Adipose tissue (tissue), 3 donors: ENCODE results near the gene LAMB4. TPM values are rescaled to one million over a fixed set of nuclear protein-coding genes. Genes with fewer than 3 reads are reported as not detected.

Experiments
- H3K27ac ChIP-seq: one replicate; pipeline ENCODE4 v1.5.1; 2013; ENCODE audit warnings: low read depth, low read length
- WGBS, 3 donors: extraction: QIAGEN DNeasy Blood & Tissue Kit; methylation state at CpG; one replicate each; pipeline ENCODE4 v1.1.7; 2013; 5-methylcytosine and 5-hydroxymethylcytosine counted together
- polyA plus RNA-seq, 3 donors: library from polyadenylated mRNA; stranded (reverse); fragments of 200-250 nt; gene quantifications; one replicate each; pipeline ENCODE4 v1.2.3, GENCODE V29; 2013
- donor health status: healthy with polysubstance abuse.
- donor health status: Bipolar disorder and iron deficiency.
- donor health status: healthy.

Gene LAMB4
- polyA plus RNA-seq, 3 donors: 0.13 to 0.17 TPM; not detected in 1

DNA sequence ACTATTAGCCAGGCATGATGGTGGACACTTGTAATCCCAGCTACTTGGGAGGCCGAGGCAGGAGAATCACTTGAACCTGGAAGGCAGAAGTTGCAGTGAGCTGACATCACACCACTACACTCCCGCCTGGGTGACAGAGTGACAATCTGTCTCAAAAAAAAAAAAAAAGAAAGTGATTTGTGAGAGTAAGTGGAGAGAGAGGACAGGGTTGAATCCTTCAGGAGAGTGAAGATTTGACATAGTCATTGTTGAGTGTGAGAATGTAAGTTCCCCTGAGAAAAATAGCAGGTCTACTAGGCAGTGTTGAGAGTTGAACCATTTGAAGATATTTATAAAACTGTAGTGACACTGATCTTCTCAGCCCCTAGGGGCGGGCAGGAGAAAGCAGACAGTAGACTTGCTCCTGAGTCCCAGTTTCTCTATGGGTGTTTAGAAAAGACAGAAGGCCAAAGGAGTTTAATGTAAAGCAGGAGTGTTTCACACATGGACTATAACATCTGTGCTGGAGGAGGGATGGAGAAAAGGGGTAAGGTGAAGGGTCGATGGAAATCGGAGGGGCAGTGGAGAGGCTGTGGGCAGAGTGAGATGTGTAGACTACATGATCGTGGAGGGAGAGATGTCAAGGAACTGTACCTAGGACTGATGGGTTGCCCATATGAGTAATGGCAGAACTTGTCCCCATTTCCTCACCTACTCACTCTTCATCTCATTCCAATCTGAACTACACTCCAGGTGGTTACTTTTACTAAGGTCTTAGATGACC, 13.7 kb upstream of the LAMB4 start:
- 91 to 94% (median 93%) methylated on average over 6 of the region's 6 CpGs for WGBS, 3 donors
- no peak overlapping the region for H3K27ac ChIP-seq

GRCh38 chr7:108142675-108143259, 12.6 kb upstream of the LAMB4 start:
- no peak overlapping the region for H3K27ac ChIP-seq
- 77 to 94% (median 91%) methylated on average over 6 of the region's 6 CpGs for WGBS, 3 donors

DNA sequence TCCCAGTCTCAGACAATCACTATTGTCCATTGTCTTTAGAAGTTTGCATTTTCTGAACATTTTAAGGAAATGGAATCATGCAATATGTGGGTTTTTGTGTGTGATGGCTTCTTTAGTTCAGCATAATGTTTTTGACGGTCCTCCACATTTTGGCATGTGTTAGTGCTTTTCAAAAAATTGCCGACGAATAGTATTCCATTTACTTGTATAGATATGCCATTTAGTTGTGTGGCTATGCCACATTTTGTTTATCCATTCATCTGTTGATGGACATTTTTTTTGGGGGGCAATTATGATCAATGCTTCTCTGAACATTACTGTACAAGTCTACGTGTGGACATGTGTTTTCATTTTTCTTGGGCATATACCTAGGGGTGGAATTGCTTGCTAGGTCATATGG, 12.0 kb upstream of the LAMB4 start:
- WGBS, 3 donors: 89 to 95% (median 90%) methylated on average over 4 of the region's 4 CpGs
- no peak overlapping the region for H3K27ac ChIP-seq

DNA sequence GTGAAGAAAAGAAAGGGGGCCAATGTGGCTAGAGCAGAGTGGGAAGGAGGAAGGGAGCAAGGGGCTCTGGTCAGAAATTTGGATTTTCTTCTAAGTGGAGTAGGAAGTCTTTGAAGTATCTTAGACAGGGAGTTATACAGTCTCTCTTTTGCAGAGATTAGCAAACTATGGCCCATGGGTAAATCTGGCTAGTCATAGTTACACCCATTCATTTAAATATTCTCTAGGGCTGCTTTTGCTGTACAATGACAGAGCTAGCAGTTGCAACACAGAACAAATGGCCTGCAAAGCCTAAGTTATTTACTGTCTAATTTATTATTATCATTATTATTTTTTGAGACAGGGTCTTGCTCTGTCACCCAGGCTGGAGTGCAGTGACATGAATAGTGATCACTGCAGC, 10.5 kb upstream of the LAMB4 start:
- no peak overlapping the region for H3K27ac ChIP-seq

DNA sequence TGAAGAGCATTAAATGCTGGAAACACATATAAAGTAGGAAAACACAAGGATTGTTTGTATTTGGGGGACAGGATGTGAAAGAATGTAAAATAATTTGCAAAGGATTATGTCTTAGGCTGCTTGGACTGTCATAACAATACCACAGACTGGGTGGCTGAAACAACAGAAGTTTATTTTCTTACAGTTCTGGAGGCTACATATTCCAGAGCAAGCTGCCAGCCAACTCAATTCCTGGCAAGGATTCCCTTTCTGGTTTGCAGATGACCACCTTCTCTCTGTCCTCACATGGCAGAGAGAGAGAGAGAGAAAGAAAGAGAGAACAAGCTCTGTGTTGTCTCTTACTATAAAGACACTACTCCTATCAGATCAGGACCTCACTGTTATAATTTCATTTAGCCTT, 8.8 kb upstream of the LAMB4 start:
- no peak overlapping the region for H3K27ac ChIP-seq

- 65 to 94% (median 94%) methylated on average over 4 of the region's 4 CpGs for WGBS, 3 donors
- H3K27ac ChIP-seq: no peak overlapping the region
These were observed 7.8 kb upstream of the LAMB4 start for GRCh38 chr7:108137993-108138392.

GRCh38 chr7:108137040-108137439, 6.9 kb upstream of the LAMB4 start:
- H3K27ac ChIP-seq: no peak overlapping the region
- WGBS, 3 donors: 82 to 96% (median 94%) methylated on average over 3 of the region's 3 CpGs

DNA sequence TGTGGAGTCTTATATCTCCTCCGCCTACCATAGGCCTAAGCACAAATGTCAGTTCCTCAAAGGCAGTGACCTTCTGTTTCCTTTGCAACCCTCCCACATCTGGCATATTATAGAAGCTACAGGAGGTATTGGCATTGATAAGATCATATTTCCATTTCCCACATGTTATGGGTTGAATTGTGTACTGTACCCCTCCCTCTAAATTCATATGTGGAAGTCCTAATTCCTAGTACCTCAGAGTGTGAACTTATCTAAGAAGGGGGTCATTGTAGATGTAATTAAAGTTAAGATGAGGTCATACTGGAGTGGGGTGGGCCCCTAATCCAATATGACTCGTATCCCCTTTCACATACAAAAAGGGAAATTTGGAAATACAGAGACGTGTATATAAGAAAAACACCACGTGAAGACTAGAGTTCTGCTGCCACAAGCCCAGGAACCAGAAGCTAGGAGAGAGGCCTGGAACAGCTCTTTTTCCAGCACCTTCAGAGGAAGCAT, 6.1 kb upstream of the LAMB4 start:
- H3K27ac ChIP-seq: no peak overlapping the region
- 60 to 84% (median 62%) methylated on average over 4 of the region's 4 CpGs for WGBS, 3 donors

GRCh38 chr7:108135446-108136190, 5.5 kb upstream of the LAMB4 start:
- H3K27ac ChIP-seq: no peak overlapping the region
- 63 to 86% (median 64%) methylated on average over 7 of the region's 7 CpGs for WGBS, 3 donors

DNA sequence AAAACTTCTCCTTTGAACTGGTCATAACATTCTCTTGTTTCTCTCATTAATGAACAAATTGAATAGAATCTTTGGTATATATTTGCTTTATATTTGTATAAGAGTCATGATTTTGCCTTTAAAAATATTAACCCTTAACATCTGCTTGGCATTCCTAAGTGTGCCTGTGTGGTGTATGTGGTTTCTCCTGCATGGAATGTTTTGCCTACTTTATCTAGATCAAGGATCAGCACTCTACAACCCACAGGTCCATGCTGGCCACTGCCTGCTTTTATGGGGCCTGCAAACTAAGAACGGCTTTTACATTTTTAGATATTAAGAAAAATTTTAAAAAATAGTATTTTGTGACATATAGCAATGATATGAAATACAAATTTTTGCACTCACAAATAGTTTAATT, 4.3 kb upstream of the LAMB4 start:
- WGBS, 3 donors: 94 to 96% (median 94%) methylated on average over 1 of the region's 1 CpG
- no peak overlapping the region for H3K27ac ChIP-seq

DNA sequence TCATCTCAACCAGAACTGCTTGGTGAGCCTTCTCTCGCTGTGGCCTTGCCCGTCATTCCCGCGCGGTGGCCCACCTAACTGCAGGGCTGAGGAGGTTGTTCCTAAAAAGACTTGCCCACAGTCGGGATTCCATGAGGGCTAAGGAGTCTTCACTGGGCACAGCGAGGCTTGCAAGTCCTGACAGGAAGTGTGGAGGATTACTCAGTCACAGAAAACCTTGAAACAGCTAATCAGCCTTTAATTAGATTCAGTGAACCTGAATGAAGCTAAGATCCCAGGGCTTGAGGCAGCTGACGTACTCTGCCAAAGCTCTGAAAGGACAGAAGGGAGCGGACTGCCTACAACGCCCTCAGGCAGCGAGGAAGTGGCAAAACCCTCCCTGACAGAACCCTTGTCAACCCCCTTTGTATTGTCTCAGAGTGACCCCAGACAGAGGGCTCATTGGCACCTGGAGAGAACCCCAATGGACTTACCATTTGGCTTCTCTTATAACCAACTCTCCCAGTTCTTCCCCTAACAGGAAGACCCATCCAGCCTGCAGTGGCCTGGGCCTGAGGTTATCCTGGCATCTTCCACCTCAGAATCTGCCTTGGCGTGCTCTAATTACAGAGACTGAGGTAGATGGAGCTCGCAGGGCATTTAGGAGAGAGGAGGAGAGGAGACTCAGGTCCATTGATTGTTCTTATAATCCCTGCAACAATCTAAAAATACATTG, 2.5 kb upstream of the LAMB4 start:
- H3K27ac ChIP-seq: no peak overlapping the region
- 90 to 91% (median 90%) methylated on average over 13 of the region's 13 CpGs for WGBS, 3 donors

DNA sequence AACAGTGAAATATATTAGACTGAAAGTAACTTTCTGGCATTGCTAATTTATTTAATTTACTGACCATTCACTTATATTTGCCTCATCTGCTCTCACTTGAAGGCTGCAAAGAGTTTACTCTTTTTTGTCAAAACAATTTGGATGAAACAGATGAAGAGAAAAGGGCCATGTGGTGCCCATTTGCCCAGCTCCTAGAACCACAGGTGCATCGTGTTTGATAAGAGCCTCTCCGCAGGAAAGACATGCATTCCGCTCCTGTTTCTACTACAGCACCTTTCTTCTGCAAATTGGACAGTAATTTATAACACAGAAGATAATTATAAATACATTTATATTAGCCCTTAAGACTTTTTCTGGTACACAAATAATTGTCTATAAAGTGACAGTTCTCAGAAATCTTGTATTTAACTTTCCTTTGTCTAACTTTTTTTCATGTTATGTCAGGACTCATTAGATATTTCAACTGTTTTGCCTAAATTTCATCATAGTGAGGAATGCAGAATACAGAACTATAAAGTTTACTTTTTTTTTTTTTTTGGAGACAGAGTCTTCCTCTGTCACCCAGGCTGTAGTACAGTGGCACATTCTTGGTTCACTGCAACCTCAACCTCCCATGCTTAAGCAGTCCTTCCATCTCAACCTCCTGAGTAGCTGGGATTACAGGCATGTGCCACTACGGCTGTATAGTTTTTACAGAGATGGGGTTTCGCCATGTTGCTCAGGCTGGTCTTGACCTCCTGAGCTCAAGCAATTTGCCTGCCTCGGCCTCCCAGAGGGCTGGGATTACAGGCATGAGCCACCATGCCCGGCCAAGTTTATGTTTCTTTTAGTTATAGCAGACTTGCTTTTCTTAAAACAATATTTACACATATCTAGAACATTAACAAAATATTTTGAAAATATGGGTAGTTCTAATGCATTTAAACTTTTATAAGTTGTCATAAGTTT, 869 bp downstream of the LAMB4 start:
- no peak overlapping the region for H3K27ac ChIP-seq
- 91 to 92% (median 91%) methylated on average over 7 of the region's 7 CpGs for WGBS, 3 donors

GRCh38 chr7:108128514-108128913, 1.6 kb downstream of the LAMB4 start:
- 91 to 92% (median 91%) methylated on average over 3 of the region's 3 CpGs for WGBS, 3 donors

GRCh38 chr7:108127461-108127860, 2.7 kb downstream of the LAMB4 start:
- H3K27ac ChIP-seq: no peak overlapping the region
- WGBS, 3 donors: 81 to 93% (median 85%) methylated on average over 5 of the region's 5 CpGs

More at GRCh38 chr7:108128514-108128913, 1.6 kb downstream of the LAMB4 start:
- H3K27ac ChIP-seq: no peak overlapping the region

GRCh38 chr7:108124820-108125219, 5.3 kb downstream of the LAMB4 start:
- no peak overlapping the region for H3K27ac ChIP-seq
- 86 to 96% (median 88%) methylated on average over 3 of the region's 3 CpGs for WGBS, 3 donors

- H3K27ac ChIP-seq: no peak overlapping the region
These were observed 8.0 kb downstream of the LAMB4 start for GRCh38 chr7:108122181-108122580.

GRCh38 chr7:108120933-108121332, 9.2 kb downstream of the LAMB4 start:
- no peak overlapping the region for H3K27ac ChIP-seq
- WGBS, 3 donors: 53 to 73% (median 54%) methylated on average over 3 of the region's 3 CpGs

DNA sequence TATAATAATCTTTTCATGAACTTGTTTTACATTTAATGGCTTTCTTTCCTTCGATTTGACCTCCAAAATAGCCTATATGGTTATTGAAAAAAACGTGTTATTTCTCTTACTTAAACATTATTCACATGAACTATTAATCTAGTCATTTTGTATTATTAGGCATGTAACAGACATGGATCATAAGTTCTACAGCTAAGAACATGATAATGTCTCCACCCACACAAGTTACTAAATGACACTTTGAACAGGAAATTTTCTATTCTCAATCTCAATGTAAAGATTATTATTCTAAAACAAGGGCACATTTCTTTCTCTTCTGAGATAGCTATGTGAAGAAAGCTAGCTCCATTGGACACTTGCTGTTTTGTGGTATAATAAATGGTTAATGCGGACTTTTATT, 10.0 kb downstream of the LAMB4 start:
- 84 to 88% (median 87%) methylated on average over 3 of the region's 3 CpGs for WGBS, 3 donors
- no peak overlapping the region for H3K27ac ChIP-seq
